Measurements from ENCODE around the gene LIPE.
"Not testable (repeated sequence)": the region's sequence is repeated elsewhere in the genome, so short reads cannot be mapped to it uniquely, and the experiment has no call there.

The LIPE gene

GRCh38 chr19:42461231-42461630, 34.0 kb upstream of the LIPE start:
- not testable (repeated sequence) for DNase-seq; H3K36me3 Mint-ChIP-seq (ENCODE audit: insufficient read depth); H3K27me3 Mint-ChIP-seq; H3K9me3 Mint-ChIP-seq; H3K4me3 Mint-ChIP-seq; ATAC-seq (replicated peaks); H3K27ac Mint-ChIP-seq; H3K4me1 Mint-ChIP-seq (ENCODE audit: low read depth in 2 of 2)

- Mint-ChIP-seq H3K4me3 (no peak overlapping the region), H3K36me3 (ENCODE audit: insufficient read depth) (peaks cover 2% of the 10 kb centered on the region), H3K9me3 (no peaks in the 10 kb centered on the region), H3K27me3 (no peaks in the 10 kb centered on the region), H3K4me1 (ENCODE audit: low read depth in 2 of 2) (no peaks in the 10 kb centered on the region), H3K27ac (no peak overlapping the region)
- no peak for DNase-seq
- no peak for ATAC-seq (replicated peaks)
Observed at GRCh38 chr19:42459926-42460325, 32.7 kb upstream of the LIPE start.

- ATAC-seq (replicated peaks) (no peak), DNase-seq (no peak)
- peaks cover 2% of the 10 kb centered on the region for H3K36me3 Mint-ChIP-seq (ENCODE audit: insufficient read depth)
- H3K9me3 Mint-ChIP-seq: no peaks in the 10 kb centered on the region
- H3K27me3 Mint-ChIP-seq: peaks cover 5 to 8% of the 10 kb centered on the region in 2 donors
- no peak overlapping the region for H3K4me3 Mint-ChIP-seq
- no peak overlapping the region for H3K27ac Mint-ChIP-seq
- no peaks in the 10 kb centered on the region for H3K4me1 Mint-ChIP-seq (ENCODE audit: low read depth in 2 of 2)
Observed at GRCh38 chr19:42455621-42456081, 28.5 kb upstream of the LIPE start.

- Mint-ChIP-seq H3K4me3 (no peak overlapping the region), H3K36me3 (ENCODE audit: insufficient read depth) (peaks cover 2% of the 10 kb centered on the region), H3K27ac (no peak overlapping the region), H3K4me1 (ENCODE audit: low read depth in 2 of 2) (no peaks in the 10 kb centered on the region), H3K9me3 (no peaks in the 10 kb centered on the region), H3K27me3 (peaks cover 5 to 8% of the 10 kb centered on the region in 2 donors)
- no peak for ATAC-seq (replicated peaks)
- no peak for DNase-seq
Observed at GRCh38 chr19:42455086-42455485, 27.9 kb upstream of the LIPE start.

GRCh38 chr19:42452590-42452989, 25.4 kb upstream of the LIPE start:
- Mint-ChIP-seq H3K27ac (no peak overlapping the region), H3K36me3 (ENCODE audit: insufficient read depth) (no peaks in the 10 kb centered on the region), H3K4me3 (no peak overlapping the region), H3K4me1 (ENCODE audit: low read depth in 2 of 2) (no peaks in the 10 kb centered on the region), H3K27me3 (peaks cover 5 to 8% of the 10 kb centered on the region in 2 donors), H3K9me3 (no peaks in the 10 kb centered on the region)
- DNase-seq (no peak), ATAC-seq (replicated peaks) (no peak)

GRCh38 chr19:42450314-42450934, 23.2 kb upstream of the LIPE start:
- Mint-ChIP-seq H3K36me3 (ENCODE audit: insufficient read depth) (no peaks in the 10 kb centered on the region), H3K27me3 (peaks cover 5 to 8% of the 10 kb centered on the region in 2 donors), H3K27ac (no peak overlapping the region), H3K4me3 (no peak overlapping the region), H3K9me3 (no peaks in the 10 kb centered on the region), H3K4me1 (ENCODE audit: low read depth in 2 of 2) (no peaks in the 10 kb centered on the region)
- peak; percentile 74 to 77 (median 74) for DNase-seq
- ATAC-seq (replicated peaks): peak; percentile 98

- not testable (repeated sequence) for H3K4me3 Mint-ChIP-seq; H3K9me3 Mint-ChIP-seq; ATAC-seq (replicated peaks); H3K36me3 Mint-ChIP-seq (ENCODE audit: insufficient read depth); H3K4me1 Mint-ChIP-seq (ENCODE audit: low read depth in 2 of 2); H3K27ac Mint-ChIP-seq; DNase-seq; H3K27me3 Mint-ChIP-seq
Observed at GRCh38 chr19:42448306-42448705, 21.1 kb upstream of the LIPE start.

- Mint-ChIP-seq H3K36me3 (ENCODE audit: insufficient read depth) (no peaks in the 10 kb centered on the region), H3K4me1 (ENCODE audit: low read depth in 2 of 2) (peaks cover 5% of the 10 kb centered on the region in 2 donors), H3K27me3 (no peaks in the 10 kb centered on the region), H3K9me3 (no peaks in the 10 kb centered on the region), H3K27ac (no peak overlapping the region), H3K4me3 (no peak overlapping the region)
- ATAC-seq (replicated peaks) (no peak), DNase-seq (no peak)
Observed at GRCh38 chr19:42445948-42446347, 18.8 kb upstream of the LIPE start.

- no peak overlapping the region for H3K27ac Mint-ChIP-seq
- DNase-seq (no peak), ATAC-seq (replicated peaks) (no peak)
- no peaks in the 10 kb centered on the region for H3K9me3 Mint-ChIP-seq
- H3K4me1 Mint-ChIP-seq (ENCODE audit: low read depth in 2 of 2): peaks cover 12 to 13% of the 10 kb centered on the region in 2 donors
- no peaks in the 10 kb centered on the region for H3K27me3 Mint-ChIP-seq
- H3K4me3 Mint-ChIP-seq: no peak overlapping the region
- H3K36me3 Mint-ChIP-seq (ENCODE audit: insufficient read depth): no peaks in the 10 kb centered on the region
Observed at GRCh38 chr19:42443944-42444398, 16.8 kb upstream of the LIPE start.

- no peaks in the 10 kb centered on the region for H3K9me3 Mint-ChIP-seq
- no peak for ATAC-seq (replicated peaks)
- no peak within 1 kb of the TSS for H3K4me3 Mint-ChIP-seq
- peaks cover 18 to 19% of the 10 kb centered on the region in 2 donors for H3K4me1 Mint-ChIP-seq (ENCODE audit: low read depth in 2 of 2)
- no peaks in the 10 kb centered on the region for H3K27me3 Mint-ChIP-seq
- H3K36me3 Mint-ChIP-seq (ENCODE audit: insufficient read depth): peaks cover 3% of the 10 kb centered on the region
- DNase-seq: no peak
- H3K27ac Mint-ChIP-seq: no peak within 1 kb of the TSS
Observed at GRCh38 chr19:42442833-42443232, 15.6 kb upstream of the LIPE start, which contains the start of gene CXCL17. CXCL17 (minus strand) TSS chr19:42442946; CDS start chr19:42442832, 114 bp downstream.

- Mint-ChIP-seq H3K4me1 (ENCODE audit: low read depth in 2 of 2) (peaks cover 18 to 19% of the 10 kb centered on the region in 2 donors), H3K36me3 (ENCODE audit: insufficient read depth) (peaks cover 3% of the 10 kb centered on the region), H3K4me3 (peak overlapping the region in 1 of 2 donors; percentile 41), H3K27me3 (no peaks in the 10 kb centered on the region), H3K27ac (peak overlapping the region in 1 of 2 donors; percentile 38), H3K9me3 (no peaks in the 10 kb centered on the region)
- DNase-seq (peak in 1 of 3 experiments; percentile 18), ATAC-seq (replicated peaks) (peak; percentile 57)
Observed at GRCh38 chr19:42441049-42441445, 13.9 kb upstream of the LIPE start.

- ATAC-seq (replicated peaks) (peak; percentile 49), DNase-seq (peak; percentile 77 to 80 (median 79))
- peaks cover 3% of the 10 kb centered on the region for H3K36me3 Mint-ChIP-seq (ENCODE audit: insufficient read depth)
- H3K27me3 Mint-ChIP-seq: no peaks in the 10 kb centered on the region
- peak overlapping the region; percentile 10 to 41 for H3K4me3 Mint-ChIP-seq
- peaks cover 18 to 19% of the 10 kb centered on the region in 2 donors for H3K4me1 Mint-ChIP-seq (ENCODE audit: low read depth in 2 of 2)
- H3K27ac Mint-ChIP-seq: peak overlapping the region; percentile 38 to 79
- no peaks in the 10 kb centered on the region for H3K9me3 Mint-ChIP-seq
Observed at GRCh38 chr19:42440357-42441048, 13.3 kb upstream of the LIPE start.

GRCh38 chr19:42436006-42436405, 8.8 kb upstream of the LIPE start:
- ATAC-seq (replicated peaks) (no peak), DNase-seq (no peak)
- Mint-ChIP-seq H3K27ac (no peak overlapping the region), H3K9me3 (no peaks in the 10 kb centered on the region), H3K36me3 (ENCODE audit: insufficient read depth) (peaks cover 3% of the 10 kb centered on the region), H3K27me3 (no peaks in the 10 kb centered on the region), H3K4me1 (ENCODE audit: low read depth in 2 of 2) (peaks cover 14 to 16% of the 10 kb centered on the region in 2 donors), H3K4me3 (no peak overlapping the region)

- no peak for ATAC-seq (replicated peaks)
- no peak overlapping the region for H3K4me3 Mint-ChIP-seq
- H3K27ac Mint-ChIP-seq: no peak overlapping the region
- no peaks in the 10 kb centered on the region for H3K27me3 Mint-ChIP-seq
- H3K9me3 Mint-ChIP-seq: no peaks in the 10 kb centered on the region
- H3K4me1 Mint-ChIP-seq (ENCODE audit: low read depth in 2 of 2): peaks cover 7 to 9% of the 10 kb centered on the region in 2 donors
- H3K36me3 Mint-ChIP-seq (ENCODE audit: insufficient read depth): peaks cover 3% of the 10 kb centered on the region
- no peak for DNase-seq
Observed at GRCh38 chr19:42435316-42435715, 8.1 kb upstream of the LIPE start.
